ENCODE measurements around the gene ELF2.

- no peak for TF ChIP-seq EP300 (IDR thresholded peaks at IDR 0.05)
- no peak for TF ChIP-seq CTCF (IDR thresholded peaks at IDR 0.05)
Measured at GRCh38 chr4:139171876-139172691, 4.9 kb downstream of the ELF2 start.

All from suprapubic skin (tissue), 3 donors.